Natural killer cell treated with Interleukin-12 subunit alpha and Interleukin-12 subunit beta and Interleukin-15 and Interleukin-18, amount 100 ng/mL, for 72 hours (primary cell): ENCODE data around the gene BAD. TPM values are rescaled to one million over a fixed set of nuclear protein-coding genes. Genes with fewer than 3 reads are reported as not detected.
"Not testable (repeated sequence)": the region's sequence is repeated elsewhere in the genome, so short reads cannot be mapped to it uniquely, and the experiment has no call there.

Experiments
- ATAC-seq, 2 donors: fragments of 150-1000 bp; cut with Tn5 transposase in 1 of 2; sonication (Bioruptor Pico), chemical (Tn5 transposase) in 1 of 2; 2 replicates each; pipeline ENCODE4 v1.10.0; 2021
- DNase-seq: peaks from one replicate; pipeline ENCODE4 v3.0.0; 2022; ENCODE audit warnings: low spot score
- H3K27ac Mint-ChIP-seq, 2 donors: 1 replicate in 1 of 2; 2 replicates in 1 of 2; pipeline ENCODE4 v1.8.0; 2022; ENCODE audit warnings: mixed read lengths in 2 of 2, mild to moderate bottlenecking in 1 of 2, moderate library complexity in 1 of 2
- H3K27me3 Mint-ChIP-seq, 2 donors: 1 replicate in 1 of 2; 2 replicates in 1 of 2; pipeline ENCODE4 v1.8.0; 2022; ENCODE audit warnings: mixed read lengths in 2 of 2
- H3K36me3 Mint-ChIP-seq: one replicate; pipeline ENCODE4 v1.8.0; 2022; ENCODE audit warnings: mixed read lengths
- H3K4me1 Mint-ChIP-seq, 2 donors: 1 replicate in 1 of 2; 2 replicates in 1 of 2; pipeline ENCODE4 v1.8.0; 2022; ENCODE audit warnings: low read depth in 2 of 2, mixed read lengths in 2 of 2, mild to moderate bottlenecking in 1 of 2
- H3K4me3 Mint-ChIP-seq: one replicate; pipeline ENCODE4 v1.8.0; 2022; ENCODE audit warnings: mixed read lengths
- H3K9me3 Mint-ChIP-seq: 2 replicates; pipeline ENCODE4 v1.8.0; 2022; ENCODE audit warnings: mixed read lengths
- total RNA-seq, 2 donors: library from RNA; stranded (reverse); gene quantifications; one replicate each; pipeline ENCODE4 v1.2.3, GENCODE V29; 2022

BAD gene
- total RNA-seq, 2 donors from 2014 or later, result 29.5 to 46.9 TPM

DNA sequence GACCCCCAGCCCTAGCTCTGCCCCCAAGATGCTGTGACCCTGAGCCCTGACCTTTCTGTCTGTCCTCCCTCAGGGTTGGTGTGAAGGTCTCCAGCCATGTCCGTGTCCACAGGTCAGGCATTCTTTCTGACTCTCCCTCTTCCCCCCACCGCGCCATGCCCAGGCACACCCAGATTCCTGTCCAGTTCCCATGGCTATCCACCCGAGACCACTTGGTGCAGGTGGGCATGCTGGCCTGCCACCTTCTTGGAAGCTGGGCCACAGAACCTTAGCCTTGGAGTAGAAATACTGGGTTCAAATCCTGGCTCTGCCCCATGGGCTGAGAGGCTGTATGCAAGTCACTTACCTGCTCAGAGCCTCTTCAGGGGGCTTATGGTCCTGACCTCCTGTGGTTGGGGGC, 35.4 kb downstream of the BAD start:
- Mint-ChIP-seq H3K36me3 (no peaks in the 10 kb centered on the region), H3K27ac (no peak overlapping the region), H3K27me3 (no peaks in the 10 kb centered on the region), H3K4me1 (peaks cover 12 to 31% of the 10 kb centered on the region in 2 donors), H3K4me3 (no peak overlapping the region), H3K9me3 (no peaks in the 10 kb centered on the region)
- ATAC-seq (no peak), DNase-seq (no peak)

GRCh38 chr11:64248578-64248977, 35.9 kb downstream of the BAD start:
- Mint-ChIP-seq H3K27ac (no peak overlapping the region), H3K4me1 (peaks cover 12 to 28% of the 10 kb centered on the region in 2 donors)

DNA sequence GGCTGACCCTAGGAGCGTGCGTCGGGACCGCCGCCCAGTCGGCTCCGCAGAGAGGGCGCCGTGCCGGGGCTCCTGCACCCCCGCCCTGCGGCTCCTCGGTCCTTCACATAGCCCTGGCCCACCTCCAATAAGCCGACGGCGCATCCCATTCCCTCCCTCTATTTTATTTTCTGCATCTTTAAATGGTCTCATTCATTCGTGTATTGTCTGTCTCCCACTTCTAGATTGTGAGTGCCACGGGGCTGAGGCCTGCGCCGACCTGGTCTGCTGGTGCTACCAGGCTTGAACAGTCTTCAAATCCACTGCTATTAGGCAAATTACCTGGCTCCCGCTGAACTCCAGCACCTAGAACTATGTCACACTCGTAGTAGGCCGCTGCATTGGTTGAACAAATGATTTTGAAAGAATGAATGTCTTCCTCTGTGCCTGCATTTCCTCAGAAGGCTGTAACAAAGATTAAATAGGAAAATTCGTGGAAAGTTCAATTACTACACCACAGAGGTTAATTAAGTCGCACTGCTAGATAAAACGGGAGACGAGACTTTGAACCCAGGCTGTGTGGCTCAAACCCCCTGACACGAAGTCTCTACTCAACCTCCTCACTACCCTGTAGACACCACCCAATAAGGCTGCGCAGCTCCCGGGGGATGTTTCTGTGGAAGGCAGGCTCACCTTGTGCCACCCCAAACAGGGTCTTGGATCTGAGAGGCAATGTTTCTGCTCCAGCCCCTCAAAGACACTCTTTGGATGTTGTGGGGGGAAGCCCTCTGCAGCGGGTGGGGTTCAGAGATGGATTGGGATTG, 36.5 kb downstream of the BAD start:
- Mint-ChIP-seq H3K4me3 (peak overlapping the region; percentile 82), H3K27ac (peak overlapping the region in 1 of 2 donors; percentile 76)

More at GRCh38 chr11:64248578-64248977, 35.9 kb downstream of the BAD start:
- no peaks in the 10 kb centered on the region for H3K27me3 Mint-ChIP-seq
- ATAC-seq, result no peak
- H3K9me3 Mint-ChIP-seq, result no peaks in the 10 kb centered on the region
- no peak for DNase-seq
- H3K36me3 Mint-ChIP-seq, result no peaks in the 10 kb centered on the region
- H3K4me3 Mint-ChIP-seq, result no peak overlapping the region

DNA sequence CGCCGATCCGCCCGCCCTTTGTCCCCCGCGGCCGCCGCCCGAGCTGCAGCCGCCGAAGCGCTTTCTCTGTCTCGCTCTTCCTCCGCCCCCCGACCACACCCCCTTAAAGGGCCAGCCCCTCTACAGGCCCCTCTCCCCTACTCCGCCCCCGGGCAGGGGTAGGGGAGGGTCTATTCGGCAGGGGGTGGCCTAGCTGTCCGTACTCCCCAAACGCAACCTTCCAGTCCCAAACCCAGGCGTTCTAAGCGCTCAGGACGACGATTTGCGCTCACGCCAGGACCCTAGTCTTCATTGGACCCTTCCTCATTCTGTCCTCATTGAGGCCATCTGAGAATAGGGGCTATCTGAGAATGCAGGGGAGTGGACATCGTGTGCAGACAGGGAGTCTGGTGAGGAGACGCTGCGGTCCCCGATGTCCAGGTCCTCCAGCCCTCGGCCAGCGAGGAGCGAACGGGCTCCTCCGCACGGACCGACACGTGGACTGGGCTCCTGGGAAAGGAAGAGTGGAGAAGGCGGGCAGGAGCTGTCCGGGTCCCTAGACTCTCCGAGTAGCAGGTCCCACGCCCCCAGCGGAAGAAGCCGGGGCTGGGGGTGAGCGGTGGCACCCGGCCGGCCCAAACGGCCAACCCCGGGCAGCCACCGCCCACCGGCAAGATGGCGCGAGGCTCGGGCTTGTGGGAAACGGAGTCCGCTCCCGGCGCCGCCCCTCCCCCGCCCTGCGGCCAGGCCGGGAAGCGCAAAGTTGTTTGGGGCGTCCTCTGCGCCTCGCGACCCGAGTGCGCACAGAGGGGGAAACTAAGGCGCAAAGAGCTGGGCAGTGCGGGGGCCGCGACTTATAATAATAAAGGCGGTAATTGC, 37.4 kb downstream of the BAD start, which contains the start of gene PPP1R14B:
Gene PPP1R14B, minus strand, starts transcription at position 73 of the 858 bp plus-strand sequence. CDS start 270 bp downstream, outside the sequence.
- Mint-ChIP-seq H3K27me3 (no peaks in the 10 kb centered on the region), H3K9me3 (no peaks in the 10 kb centered on the region), H3K27ac (peak within 1 kb of the TSS; percentile 81 to 83), H3K36me3 (no peaks in the 10 kb centered on the region), H3K4me1 (peaks cover 10 to 33% of the 10 kb centered on the region in 2 donors), H3K4me3 (peak within 1 kb of the TSS; percentile 86)
- peak; percentile 74 to 83 for ATAC-seq
- DNase-seq, result peak; percentile 86

More for the DNA sequence above, 36.5 kb downstream of the BAD start:
- no peaks in the 10 kb centered on the region for H3K27me3 Mint-ChIP-seq
- H3K36me3 Mint-ChIP-seq, result no peaks in the 10 kb centered on the region
- H3K9me3 Mint-ChIP-seq, result no peaks in the 10 kb centered on the region
- H3K4me1 Mint-ChIP-seq, result peaks cover 12 to 34% of the 10 kb centered on the region in 2 donors
- DNase-seq (no peak), ATAC-seq (no peak)

DNA sequence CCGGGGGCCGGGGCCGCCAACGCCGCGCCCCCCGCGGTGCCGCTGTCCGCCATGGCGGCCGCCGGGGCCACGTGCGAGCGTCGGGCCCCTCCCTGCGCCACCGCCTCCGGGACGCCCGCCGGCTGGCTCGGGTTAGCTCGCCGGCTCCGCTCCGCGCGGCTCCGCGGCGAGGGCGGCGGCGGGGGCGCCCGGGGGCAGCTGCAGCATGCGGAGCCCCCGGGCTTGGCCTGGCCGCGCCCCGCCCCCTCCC, 37.9 kb downstream of the BAD start:
- peak; percentile 25 to 48 for ATAC-seq
- not testable (repeated sequence) for H3K27me3 Mint-ChIP-seq
- peak overlapping the region; percentile 72 to 81 for H3K27ac Mint-ChIP-seq

GRCh38 chr11:64245797-64246620, 38.5 kb downstream of the BAD start:
- Mint-ChIP-seq H3K27me3 (no peaks in the 10 kb centered on the region), H3K4me3 (peak overlapping the region; percentile 86), H3K9me3 (no peaks in the 10 kb centered on the region), H3K4me1 (peaks cover 6 to 32% of the 10 kb centered on the region in 2 donors), H3K27ac (peak overlapping the region; percentile 81 to 83), H3K36me3 (no peaks in the 10 kb centered on the region)
- ATAC-seq, result no peak
- DNase-seq, result no peak

More for the DNA sequence above, 37.9 kb downstream of the BAD start:
- peaks cover 6 to 29% of the 10 kb centered on the region in 2 donors for H3K4me1 Mint-ChIP-seq
- not testable (repeated sequence) for H3K36me3 Mint-ChIP-seq, H3K9me3 Mint-ChIP-seq, DNase-seq
- H3K4me3 Mint-ChIP-seq, result peak overlapping the region; percentile 82

DNA sequence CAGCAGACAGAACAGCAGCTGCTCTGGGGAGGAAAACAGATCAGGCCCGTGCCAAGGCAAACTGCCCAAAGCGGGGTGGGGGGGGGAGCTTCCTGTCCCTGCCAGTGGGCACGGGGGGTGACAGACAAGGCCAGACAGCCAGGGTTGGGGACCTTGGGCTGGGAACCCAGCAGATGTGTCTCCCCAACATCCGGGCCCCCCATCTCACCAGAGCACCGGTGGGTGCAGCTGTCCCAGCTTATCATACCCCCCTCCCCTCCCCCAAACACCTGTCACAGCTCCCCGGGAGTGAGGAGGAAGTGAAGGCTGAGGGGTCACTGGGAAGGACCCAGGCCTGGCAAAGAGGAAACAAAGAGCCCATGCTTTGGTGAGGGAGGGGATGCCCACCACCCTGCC, 39.1 kb downstream of the BAD start:
- Mint-ChIP-seq H3K36me3 (no peaks in the 10 kb centered on the region), H3K27me3 (no peaks in the 10 kb centered on the region), H3K4me1 (peaks cover 7 to 35% of the 10 kb centered on the region in 2 donors), H3K27ac (peak overlapping the region; percentile 81 to 83), H3K9me3 (no peaks in the 10 kb centered on the region), H3K4me3 (peak overlapping the region; percentile 86)
- no peak for DNase-seq
- ATAC-seq, result no peak

GRCh38 chr11:64244966-64245365, 39.5 kb downstream of the BAD start:
- peaks cover 12 to 38% of the 10 kb centered on the region in 2 donors for H3K4me1 Mint-ChIP-seq
- no peak for ATAC-seq
- peak overlapping the region in 1 of 2 donors; percentile 83 for H3K27ac Mint-ChIP-seq
- no peaks in the 10 kb centered on the region for H3K27me3 Mint-ChIP-seq
- no peak for DNase-seq
- no peaks in the 10 kb centered on the region for H3K36me3 Mint-ChIP-seq
- H3K4me3 Mint-ChIP-seq, result peak overlapping the region; percentile 86
- no peaks in the 10 kb centered on the region for H3K9me3 Mint-ChIP-seq

DNA sequence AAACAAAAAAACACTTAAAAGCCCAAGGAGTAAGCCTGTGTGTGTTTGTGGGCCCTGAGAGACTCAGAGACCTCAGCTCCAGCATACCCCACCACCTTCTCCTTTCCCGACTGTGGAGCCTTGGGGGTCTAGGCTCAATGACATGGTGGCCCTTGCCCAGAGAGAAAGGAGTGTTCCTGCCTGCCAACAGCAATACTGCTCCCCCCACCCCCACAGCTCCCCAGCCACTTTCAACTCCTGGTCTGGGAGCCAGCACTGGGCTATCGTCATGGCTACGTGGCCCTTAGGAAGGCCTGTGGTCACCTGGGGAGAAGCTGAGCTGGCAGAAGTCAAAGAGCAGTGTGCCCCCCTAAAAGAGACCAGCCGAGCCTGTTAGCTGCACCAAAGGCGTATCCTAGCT, 40.4 kb downstream of the BAD start:
- Mint-ChIP-seq H3K4me1 (peaks cover 13 to 41% of the 10 kb centered on the region in 2 donors), H3K27me3 (no peaks in the 10 kb centered on the region), H3K9me3 (no peaks in the 10 kb centered on the region), H3K4me3 (no peak overlapping the region), H3K36me3 (no peaks in the 10 kb centered on the region), H3K27ac (no peak overlapping the region)
- no peak for ATAC-seq
- DNase-seq, result no peak

- Mint-ChIP-seq H3K9me3 (no peaks in the 10 kb centered on the region), H3K27me3 (no peaks in the 10 kb centered on the region), H3K27ac (peak overlapping the region in 1 of 2 donors; percentile 31), H3K4me3 (peak overlapping the region; percentile 53), H3K4me1 (peaks cover 13 to 41% of the 10 kb centered on the region in 2 donors), H3K36me3 (no peaks in the 10 kb centered on the region)
- ATAC-seq (no peak), DNase-seq (no peak)
These were observed 41.1 kb downstream of the BAD start for GRCh38 chr11:64243236-64243854.

DNA sequence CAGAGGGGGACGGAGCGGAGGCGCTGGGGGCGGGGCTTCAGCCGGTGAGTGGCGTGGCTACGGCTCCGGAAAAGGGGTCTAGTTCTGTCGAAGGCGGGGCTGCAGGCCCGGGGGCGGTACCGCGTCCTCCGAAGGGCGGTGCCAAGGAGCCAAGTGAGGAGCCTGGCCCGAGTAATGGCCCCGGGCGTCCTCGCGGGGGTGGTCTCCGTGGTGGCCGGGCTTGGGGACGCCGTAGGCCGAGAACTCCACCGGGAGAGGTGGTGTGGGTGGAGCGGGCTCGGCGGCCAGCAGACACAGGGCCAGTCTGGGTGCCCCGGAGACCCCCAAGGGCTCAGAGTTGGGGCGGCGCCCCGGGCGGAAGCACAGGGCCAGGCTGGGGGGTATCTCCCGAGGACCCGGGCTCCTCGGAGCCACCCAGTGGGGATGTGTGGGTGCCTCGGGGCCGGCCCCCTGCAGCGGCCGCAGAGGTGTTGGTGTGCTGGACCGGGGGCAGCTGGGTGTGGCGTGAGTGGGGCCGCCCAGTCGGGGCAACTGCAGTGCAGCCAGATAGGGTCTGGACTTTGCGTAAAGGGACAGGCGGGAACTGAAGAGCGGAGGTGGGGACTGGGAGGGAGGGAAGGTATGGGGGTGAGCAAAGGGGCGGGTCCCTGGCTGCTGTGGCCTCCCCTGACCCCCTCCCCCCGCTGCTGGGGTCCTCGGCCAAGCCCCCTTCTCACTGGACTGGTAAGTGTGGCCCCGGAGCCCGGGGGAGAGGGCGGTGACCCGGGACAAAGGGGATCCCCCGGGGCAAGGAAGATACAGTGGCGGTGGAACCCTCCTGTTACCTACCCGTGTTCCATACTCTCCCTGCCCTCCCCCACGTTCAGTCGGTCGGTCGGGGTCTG, 42.7 kb downstream of the BAD start:
- peak overlapping the region; percentile 95 to 97 for H3K27ac Mint-ChIP-seq
- peak; percentile 0 to 2 for ATAC-seq
- H3K4me3 Mint-ChIP-seq, result peak overlapping the region; percentile 92
- H3K4me1 Mint-ChIP-seq, result peaks cover 6 to 30% of the 10 kb centered on the region in 2 donors
- no peaks in the 10 kb centered on the region for H3K9me3 Mint-ChIP-seq
- H3K27me3 Mint-ChIP-seq, result no peaks in the 10 kb centered on the region
- DNase-seq, result no peak
- no peaks in the 10 kb centered on the region for H3K36me3 Mint-ChIP-seq

GRCh38 chr11:64241241-64241490, 43.3 kb downstream of the BAD start:
- ATAC-seq, result peak; percentile 91 to 94
- peaks cover 6 to 30% of the 10 kb centered on the region in 2 donors for H3K4me1 Mint-ChIP-seq
- no peaks in the 10 kb centered on the region for H3K27me3 Mint-ChIP-seq
- H3K27ac Mint-ChIP-seq, result peak overlapping the region; percentile 95 to 97
- H3K4me3 Mint-ChIP-seq, result peak overlapping the region; percentile 92
- DNase-seq, result peak; percentile 100
- no peaks in the 10 kb centered on the region for H3K9me3 Mint-ChIP-seq
- no peaks in the 10 kb centered on the region for H3K36me3 Mint-ChIP-seq
